Astrocyte of the spinal cord (primary cell): ENCODE results near the gene FOXA2.

ENCODE experiments used
- DNase-seq: peaks from one replicate; pipeline ENCODE4 v3.0.0; 2011; ENCODE audit warnings: low read depth, low spot score
- H3K4me3 ChIP-seq: 2 replicates; pipeline ENCODE4 v1.5.1; 2011; ENCODE audit warnings: low read depth, mild to moderate bottlenecking, low read length, moderate library complexity
- CTCF ChIP-seq: IDR thresholded peaks from 2 replicates; pipeline ENCODE4 v1.5.1; 2012; ENCODE audit warnings: low read depth, mild to moderate bottlenecking, low read length, inconsistent platforms
- in situ Hi-C: cut with HindIII; loops from 2 replicates; pipeline ENCODE4 v1.10.0; 2017; ENCODE audit warnings: low sequenced_read_pairs

FOXA2 gene

GRCh38 chr20:22619806-22620205, 35.4 kb upstream of the FOXA2 start:
- no peak overlapping the region for H3K4me3 ChIP-seq
- in situ Hi-C loops = no loop called here
- TF ChIP-seq CTCF = no peak
- DNase-seq = no peak

- in situ Hi-C loops = no loop called here
- no peak for TF ChIP-seq CTCF
- H3K4me3 ChIP-seq = no peak overlapping the region
- DNase-seq = no peak
Measured at GRCh38 chr20:22619272-22619671, 34.9 kb upstream of the FOXA2 start.

- TF ChIP-seq CTCF = no peak
- in situ Hi-C loops = no loop called here
- H3K4me3 ChIP-seq = no peak overlapping the region
- DNase-seq = no peak
Measured at GRCh38 chr20:22617160-22617559, 32.8 kb upstream of the FOXA2 start.

GRCh38 chr20:22616551-22616950, 32.2 kb upstream of the FOXA2 start:
- no peak for TF ChIP-seq CTCF
- no peak for DNase-seq
- in situ Hi-C loops = no loop called here
- no peak overlapping the region for H3K4me3 ChIP-seq

- in situ Hi-C loops = no loop called here
- H3K4me3 ChIP-seq = no peak overlapping the region
- no peak for DNase-seq
- no peak for TF ChIP-seq CTCF
Measured at GRCh38 chr20:22615425-22615824, 31.1 kb upstream of the FOXA2 start.

- DNase-seq = no peak
- no peak overlapping the region for H3K4me3 ChIP-seq
- in situ Hi-C loops = no loop called here
- TF ChIP-seq CTCF = no peak
Measured at GRCh38 chr20:22611636-22612035, 27.3 kb upstream of the FOXA2 start.

GRCh38 chr20:22607695-22608094, 23.3 kb upstream of the FOXA2 start:
- H3K4me3 ChIP-seq = no peak overlapping the region
- DNase-seq = no peak
- in situ Hi-C loops = no loop called here
- no peak for TF ChIP-seq CTCF
